ENCODE data around the gene TOM1.

GRCh38 chr22:35384527-35384926 is 84.8 kb downstream of the TOM1 start:
- TF ChIP-seq FOXA1 (IDR thresholded peaks at IDR 0.05) (no peak), ZNF384 (IDR thresholded peaks at IDR 0.05) (no peak)
